Prostate gland (tissue), 2 donors: ENCODE results near the gene E2F4. TPM values are rescaled to one million over a fixed set of nuclear protein-coding genes. Genes with fewer than 3 reads are reported as not detected.

Experiments used
- DNase-seq: peaks from one replicate; pipeline ENCODE4 v3.0.0-alpha.2; 2019; ENCODE audit warnings: low spot score
- H3K27ac ChIP-seq, 2 donors: fragments of 200-600 bp; sonication (generic); 2 replicates each; pipeline ENCODE4 v1.5.1; 2017 to 2019
- H3K27me3 ChIP-seq: fragments of 200-600 bp; sonication (generic); replicated peaks from 2 replicates; pipeline ENCODE4 v1.5.1; 2019; ENCODE audit not compliant: insufficient read depth
- H3K36me3 ChIP-seq, 2 donors: fragments of 200-600 bp; sonication (generic); 1 replicate in 1 of 2; 2 replicates in 1 of 2; pipeline versions ENCODE4 v1.5.1 to v1.8.1; 2017 to 2019
- H3K4me1 ChIP-seq: fragments of 200-600 bp; sonication (generic); replicated peaks from 2 replicates; pipeline ENCODE4 v1.5.1; 2019
- H3K4me3 ChIP-seq, 2 donors: fragments of 200-600 bp; sonication (generic); 2 replicates each; pipeline ENCODE4 v1.5.1; 2017 to 2019
- H3K9me3 ChIP-seq: fragments of 200-600 bp; sonication (generic); 2 replicates; pipeline ENCODE4 v1.5.1; 2017
- CTCF ChIP-seq, 4 experiments: fragments of 200-600 bp in 2 of 4; fragments of 450-650 bp in 2 of 4; sonication (generic) in 2 of 4; IDR thresholded peaks; 1 replicate in 3 of 4; 2 replicates in 1 of 4; pipeline ENCODE4 v1.5.1; 2016 to 2019; ENCODE audit warnings: antibody characterized with exemption in 4 of 4, mild to moderate bottlenecking in 2 of 4, moderate library complexity in 2 of 4
- POLR2A ChIP-seq: fragments of 450-650 bp; IDR thresholded peaks from one replicate; pipeline ENCODE4 v1.6.1; 2016; ENCODE audit warnings: antibody characterized with exemption, mild to moderate bottlenecking
- POLR2AphosphoS5 ChIP-seq: sonication (generic); formaldehyde crosslinking; IDR thresholded peaks from one replicate; pipeline ENCODE4 v1.6.1; 2017; ENCODE audit warnings: antibody characterized with exemption
- WGBS: methylation state at CpG from one replicate; pipeline ENCODE4 v1.1.5; 2018; 5-methylcytosine and 5-hydroxymethylcytosine counted together
- intact Hi-C: fragments of 100-400 bp; cut with DNase I; formaldehyde crosslinking; loops from one replicate; pipeline ENCODE4 v1.14.2; 2022
- total RNA-seq, 2 donors: library from RNA; depleted of rRNA; stranded (reverse); fragments of >200 nt; gene quantifications; one replicate each; pipeline ENCODE4 v1.1.0, GENCODE V29; 2016

Gene E2F4
- total RNA-seq, 2 donors from 2014 or later = 91.6 to 105 TPM

DNA sequence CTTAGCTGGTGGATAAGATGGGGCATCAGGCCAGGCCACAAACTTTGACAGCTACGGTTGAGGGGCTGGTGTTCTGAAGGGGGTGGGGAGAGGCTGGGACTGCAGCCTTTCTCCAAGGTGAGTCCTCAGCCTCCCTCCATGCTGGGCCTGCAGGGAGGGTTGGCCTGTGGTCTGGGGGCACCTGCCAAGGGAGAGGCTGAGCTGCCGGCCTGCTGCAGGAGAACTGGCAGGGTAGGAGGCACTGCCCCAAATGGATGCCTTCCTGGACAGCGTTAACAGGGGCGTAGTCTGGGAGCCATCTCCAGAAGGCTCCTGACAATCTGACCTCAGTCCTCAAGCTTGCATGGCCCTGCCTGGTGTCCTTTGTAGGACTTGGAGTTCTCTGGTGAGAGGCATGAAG is 12.1 kb downstream of the E2F4 start:
- Histone ChIP-seq H3K36me3 (peaks cover 0 to 12% of the 10 kb centered on the region in 2 donors), H3K9me3 (no peaks in the 10 kb centered on the region), H3K4me1 (no peaks in the 10 kb centered on the region), H3K27ac (no peak overlapping the region), H3K27me3 (no peaks in the 10 kb centered on the region), H3K4me3 (no peak overlapping the region)
- intact Hi-C loops = no loop called here
- no peak for DNase-seq
- TF ChIP-seq CTCF (IDR thresholded peaks at IDR 0.05) (no peak), POLR2A (no peak), POLR2AphosphoS5 (no peak)
- 72% methylated on average over 4 of the region's 4 CpGs for WGBS

GRCh38 chr16:67206129-67206837 is 14.3 kb downstream of the E2F4 start:
- no peak for TF ChIP-seq POLR2A
- TF ChIP-seq POLR2AphosphoS5 = no peak
- no peak for TF ChIP-seq CTCF (IDR thresholded peaks at IDR 0.05)
- no peak for DNase-seq
- H3K36me3 ChIP-seq = peaks cover 0 to 12% of the 10 kb centered on the region in 2 donors
- no peaks in the 10 kb centered on the region for H3K27me3 ChIP-seq
- H3K4me3 ChIP-seq = no peak overlapping the region
- intact Hi-C loops = no loop called here
- no peaks in the 10 kb centered on the region for H3K4me1 ChIP-seq
- 94% methylated on average over 8 of the region's 8 CpGs for WGBS
- H3K9me3 ChIP-seq = no peaks in the 10 kb centered on the region
- H3K27ac ChIP-seq = no peak overlapping the region

DNA sequence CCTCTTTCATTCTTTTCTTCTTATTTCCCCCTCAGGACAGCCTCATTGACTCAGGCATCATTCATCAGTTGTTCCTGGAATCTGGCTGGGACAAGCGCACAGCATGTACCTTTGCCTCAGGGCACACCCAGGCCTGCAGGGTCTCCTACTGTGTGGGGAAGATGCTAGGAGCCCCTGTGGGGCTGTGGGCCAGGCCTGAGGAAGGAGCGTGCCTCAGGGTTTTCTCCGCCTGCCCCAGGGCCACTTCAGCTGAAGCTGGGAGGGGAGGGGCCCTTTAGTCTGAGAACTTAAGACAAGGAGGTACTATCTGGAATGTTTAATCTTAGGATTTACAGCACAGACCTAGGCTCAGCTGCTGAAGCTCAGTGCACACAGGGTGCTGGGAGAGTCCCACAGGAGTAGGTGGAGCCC is 14.9 kb downstream of the E2F4 start:
- intact Hi-C loops = no loop called here
- no peaks in the 10 kb centered on the region for H3K9me3 ChIP-seq
- 93% methylated on average over 3 of the region's 3 CpGs for WGBS
- no peaks in the 10 kb centered on the region for H3K27me3 ChIP-seq
- H3K4me3 ChIP-seq = no peak overlapping the region
- H3K27ac ChIP-seq = no peak overlapping the region
- no peaks in the 10 kb centered on the region for H3K4me1 ChIP-seq
- DNase-seq = no peak
- TF ChIP-seq CTCF (IDR thresholded peaks at IDR 0.05) (no peak), POLR2AphosphoS5 (no peak), POLR2A (no peak)
- peaks cover 0 to 9% of the 10 kb centered on the region in 2 donors for H3K36me3 ChIP-seq

DNA sequence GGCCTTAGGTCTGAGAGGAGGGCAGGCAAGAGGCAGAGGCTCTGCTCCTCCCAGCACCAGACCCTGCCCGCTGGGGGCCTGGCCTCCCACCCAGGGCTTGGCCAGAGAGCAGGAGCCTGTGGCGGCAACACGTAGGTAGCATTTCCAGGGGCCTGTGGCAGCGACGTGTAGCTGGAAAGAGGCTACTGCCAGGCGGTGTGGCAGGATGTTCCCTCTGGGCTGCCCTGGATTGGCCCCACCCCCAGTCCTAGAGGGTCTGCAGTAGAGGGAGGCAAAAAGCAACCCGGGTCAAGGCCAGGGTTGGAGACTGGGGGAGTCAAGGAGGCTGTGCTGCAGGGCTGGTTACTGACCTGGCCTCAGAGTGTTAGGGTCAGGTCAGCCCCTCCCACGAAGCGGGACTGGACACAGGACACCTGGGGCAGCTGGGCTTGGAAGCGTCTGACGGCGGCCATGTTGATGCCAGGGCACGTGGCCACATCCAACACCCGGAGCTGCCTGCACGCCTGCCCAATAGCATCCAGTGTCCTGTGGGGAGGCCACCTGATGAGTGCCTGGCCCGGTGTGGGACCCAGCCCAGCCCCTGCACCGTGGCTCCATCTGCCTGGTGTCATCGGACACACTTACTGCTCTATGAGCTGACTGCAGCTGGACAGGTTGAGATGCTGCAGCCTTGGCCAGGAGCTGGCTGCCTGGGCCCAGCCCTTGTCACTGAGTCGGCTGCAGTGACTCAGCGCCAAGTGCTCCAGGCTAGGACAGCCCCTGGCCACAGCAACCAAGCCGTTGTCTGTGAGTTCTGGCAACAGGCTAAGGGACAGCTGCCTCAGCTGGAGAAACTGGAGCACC is 15.5 kb downstream of the E2F4 start:
- intact Hi-C loops = no loop called here
- Histone ChIP-seq H3K36me3 (peaks cover 0 to 3% of the 10 kb centered on the region in 2 donors), H3K27me3 (no peaks in the 10 kb centered on the region), H3K27ac (no peak overlapping the region), H3K4me3 (no peak overlapping the region), H3K4me1 (no peaks in the 10 kb centered on the region), H3K9me3 (no peaks in the 10 kb centered on the region)
- TF ChIP-seq CTCF (IDR thresholded peaks at IDR 0.05) (no peak), POLR2AphosphoS5 (no peak), POLR2A (no peak)
- DNase-seq = no peak
- WGBS = 73% methylated on average over 16 of the region's 21 CpGs
